ENCODE measurements around the gene NCOR2. TPM values are rescaled to one million over a fixed set of nuclear protein-coding genes. Genes with fewer than 3 reads are reported as not detected.

Gene NCOR2
- total RNA-seq, 8 experiments from 2014 or later: 17.9 to 125 (median 24.7) TPM

GRCh38 chr12:124542021-124542949, 25.1 kb downstream of the NCOR2 start:
- Histone ChIP-seq H3K27ac (peak overlapping the region; percentile 75 to 84), H3K4me3 (no peak overlapping the region), H3K4me1 (replicated peaks in 1 of 2) (peaks cover 56 to 65% of the 10 kb centered on the region in 2 donors)
- peak in 6 of 8 experiments; percentile 5 to 22 (median 14) for ATAC-seq (replicated peaks in 6 of 8)
- 47 to 91% methylated on average over 5 to 6 of the region's 28 CpGs; no CpG with 5 or more reads in 8 of the 10 experiments for WGBS, 10 experiments
- in situ Hi-C loops (cut with MboI; ENCODE audit: low pct_unique_long_range_greater_than_20kb in 2 of 9, low sequenced_read_pairs in 9 of 9, unreplicated experiment in 9 of 9): loop anchor here in 1 of 9 experiments (25.0 kb wide), 1 partner anchor 195 kb away; no protein-coding TSS in a partner anchor

GRCh38 chr12:124541322-124541721, 26.1 kb downstream of the NCOR2 start:
- Histone ChIP-seq H3K4me3 (no peak overlapping the region), H3K27ac (no peak overlapping the region), H3K4me1 (replicated peaks in 1 of 2) (peaks cover 61 to 71% of the 10 kb centered on the region in 2 donors)
- no peak for ATAC-seq (replicated peaks in 6 of 8)
- no CpG with 5 or more reads among the region's 1 CpG for WGBS, 10 experiments
- in situ Hi-C loops (cut with MboI; ENCODE audit: low pct_unique_long_range_greater_than_20kb in 2 of 9, low sequenced_read_pairs in 9 of 9, unreplicated experiment in 9 of 9): loop anchor here in 1 of 9 experiments (25.0 kb wide), 1 partner anchor 196 kb away; no protein-coding TSS in a partner anchor

GRCh38 chr12:124539084-124540041, 28.0 kb downstream of the NCOR2 start:
- WGBS, 10 experiments: 17 to 93% (median 25%) methylated on average over 2 to 8 of the region's 37 CpGs; no CpG with 5 or more reads in 7 of the 10 experiments
- H3K27ac ChIP-seq: peak overlapping the region in 1 of 2 donors; percentile 41
- in situ Hi-C loops (cut with MboI; ENCODE audit: low pct_unique_long_range_greater_than_20kb in 2 of 9, low sequenced_read_pairs in 9 of 9, unreplicated experiment in 9 of 9): loop anchor here in 1 of 9 experiments (25.0 kb wide), 1 partner anchor 198 kb away; no protein-coding TSS in a partner anchor
- H3K4me1 ChIP-seq (replicated peaks in 1 of 2): peaks cover 47 to 54% of the 10 kb centered on the region in 2 donors
- peak in 2 of 8 experiments; percentile 2 to 7 for ATAC-seq (replicated peaks in 6 of 8)
- no peak overlapping the region for H3K4me3 ChIP-seq

GRCh38 chr12:124538194-124539082, 29.0 kb downstream of the NCOR2 start:
- WGBS, 10 experiments: 20 to 93% (median 73%) methylated on average over 1 to 10 of the region's 22 CpGs; no CpG with 5 or more reads in 3 of the 10 experiments
- Histone ChIP-seq H3K4me3 (no peak overlapping the region), H3K4me1 (replicated peaks in 1 of 2) (peaks cover 39 to 46% of the 10 kb centered on the region in 2 donors), H3K27ac (peak overlapping the region in 1 of 2 donors; percentile 41)
- in situ Hi-C loops (cut with MboI; ENCODE audit: low pct_unique_long_range_greater_than_20kb in 2 of 9, low sequenced_read_pairs in 9 of 9, unreplicated experiment in 9 of 9): loop anchor here in 1 of 9 experiments (25.0 kb wide), 1 partner anchor 199 kb away; no protein-coding TSS in a partner anchor
- peak in 4 of 8 experiments; percentile 2 to 30 (median 20) for ATAC-seq (replicated peaks in 6 of 8)

- in situ Hi-C loops (cut with MboI; ENCODE audit: low pct_unique_long_range_greater_than_20kb in 2 of 9, low sequenced_read_pairs in 9 of 9, unreplicated experiment in 9 of 9): loop anchor here in 1 of 9 experiments (25.0 kb wide), 1 partner anchor 200 kb away; no protein-coding TSS in a partner anchor
- no peak overlapping the region for H3K27ac ChIP-seq
- peaks cover 37 to 44% of the 10 kb centered on the region in 2 donors for H3K4me1 ChIP-seq (replicated peaks in 1 of 2)
- peak in 1 of 8 experiments; percentile 9 for ATAC-seq (replicated peaks in 6 of 8)
- 68 to 100% (median 85%) methylated on average over 1 to 6 of the region's 12 CpGs; no CpG with 5 or more reads in 6 of the 10 experiments for WGBS, 10 experiments
- H3K4me3 ChIP-seq: no peak overlapping the region
These were observed 29.8 kb downstream of the NCOR2 start for GRCh38 chr12:124537525-124538193.

GRCh38 chr12:124536641-124537040, 30.8 kb downstream of the NCOR2 start:
- H3K4me1 ChIP-seq (replicated peaks in 1 of 2): peaks cover 36 to 45% of the 10 kb centered on the region in 2 donors
- no peak overlapping the region for H3K27ac ChIP-seq
- in situ Hi-C loops (cut with MboI; ENCODE audit: low pct_unique_long_range_greater_than_20kb in 2 of 9, low sequenced_read_pairs in 9 of 9, unreplicated experiment in 9 of 9): loop anchor here in 1 of 9 experiments (25.0 kb wide), 1 partner anchor 201 kb away; no protein-coding TSS in a partner anchor
- ATAC-seq (replicated peaks in 6 of 8): peak in 3 of 8 experiments; percentile 7 to 25 (median 21)
- no peak overlapping the region for H3K4me3 ChIP-seq
- 0 to 100% (median 73%) methylated on average over 1 to 6 of the region's 9 CpGs; no CpG with 5 or more reads in 2 of the 10 experiments for WGBS, 10 experiments

- Histone ChIP-seq H3K4me3 (no peak overlapping the region), H3K27ac (no peak overlapping the region), H3K4me1 (replicated peaks in 1 of 2) (peaks cover 46 to 53% of the 10 kb centered on the region in 2 donors)
- in situ Hi-C loops (cut with MboI; ENCODE audit: low pct_unique_long_range_greater_than_20kb in 2 of 9, low sequenced_read_pairs in 9 of 9, unreplicated experiment in 9 of 9): loop anchor here in 1 of 9 experiments (25.0 kb wide), 1 partner anchor 202 kb away; no protein-coding TSS in a partner anchor
- 92 to 100% (median 98%) methylated on average over 1 to 7 of the region's 24 CpGs; no CpG with 5 or more reads in 6 of the 10 experiments for WGBS, 10 experiments
- ATAC-seq (replicated peaks in 6 of 8): no peak
These were observed 32.4 kb downstream of the NCOR2 start for GRCh38 chr12:124534776-124535740.

- H3K4me1 ChIP-seq (replicated peaks in 1 of 2): peaks cover 41% of the 10 kb centered on the region in 2 donors
- in situ Hi-C loops (cut with MboI; ENCODE audit: low pct_unique_long_range_greater_than_20kb in 2 of 9, low sequenced_read_pairs in 9 of 9, unreplicated experiment in 9 of 9): loop anchor here in 1 of 9 experiments (25.0 kb wide), 1 partner anchor 204 kb away; no protein-coding TSS in a partner anchor
- H3K27ac ChIP-seq: peak overlapping the region; percentile 75 to 88
- no peak for ATAC-seq (replicated peaks in 6 of 8)
- no peak overlapping the region for H3K4me3 ChIP-seq
- 72 to 100% (median 80%) methylated on average over 1 to 7 of the region's 13 CpGs; no CpG with 5 or more reads in 5 of the 10 experiments for WGBS, 10 experiments
These were observed 34.0 kb downstream of the NCOR2 start for GRCh38 chr12:124533456-124533855.

GRCh38 chr12:124532967-124533366, 34.4 kb downstream of the NCOR2 start:
- peak overlapping the region; percentile 75 to 88 for H3K27ac ChIP-seq
- WGBS, 10 experiments: 49% methylated on average over 4 of the region's 5 CpGs; no CpG with 5 or more reads in 9 of the 10 experiments
- in situ Hi-C loops (cut with MboI; ENCODE audit: low pct_unique_long_range_greater_than_20kb in 2 of 9, low sequenced_read_pairs in 9 of 9, unreplicated experiment in 9 of 9): loop anchor here in 1 of 9 experiments (25.0 kb wide), 1 partner anchor 204 kb away; no protein-coding TSS in a partner anchor
- no peak for ATAC-seq (replicated peaks in 6 of 8)
- H3K4me1 ChIP-seq (replicated peaks in 1 of 2): peaks cover 41% of the 10 kb centered on the region in 2 donors
- no peak overlapping the region for H3K4me3 ChIP-seq

GRCh38 chr12:124532331-124532750, 35.1 kb downstream of the NCOR2 start:
- peak overlapping the region; percentile 72 to 90 for H3K27ac ChIP-seq
- peaks cover 43% of the 10 kb centered on the region in 2 donors for H3K4me1 ChIP-seq (replicated peaks in 1 of 2)
- no peak overlapping the region for H3K4me3 ChIP-seq
- 0% methylated on average over 3 of the region's 14 CpGs; no CpG with 5 or more reads in 9 of the 10 experiments for WGBS, 10 experiments
- in situ Hi-C loops (cut with MboI; ENCODE audit: low pct_unique_long_range_greater_than_20kb in 2 of 9, low sequenced_read_pairs in 9 of 9, unreplicated experiment in 9 of 9): loop anchor here in 1 of 9 experiments (25.0 kb wide), 1 partner anchor 205 kb away; no protein-coding TSS in a partner anchor
- peak in 5 of 8 experiments; percentile 38 to 53 (median 49) for ATAC-seq (replicated peaks in 6 of 8)

All from motor neuron (in vitro differentiated cells).